ENCODE measurements around the gene ANKIB1. TPM values are rescaled to one million over a fixed set of nuclear protein-coding genes. Genes with fewer than 3 reads are reported as not detected.
"Not testable (repeated sequence)": the region's sequence is repeated elsewhere in the genome, so short reads cannot be mapped to it uniquely, and the experiment has no call there.

The ANKIB1 gene
- total RNA-seq, 1 experiment from 2014 or later = 57.2 TPM

DNA sequence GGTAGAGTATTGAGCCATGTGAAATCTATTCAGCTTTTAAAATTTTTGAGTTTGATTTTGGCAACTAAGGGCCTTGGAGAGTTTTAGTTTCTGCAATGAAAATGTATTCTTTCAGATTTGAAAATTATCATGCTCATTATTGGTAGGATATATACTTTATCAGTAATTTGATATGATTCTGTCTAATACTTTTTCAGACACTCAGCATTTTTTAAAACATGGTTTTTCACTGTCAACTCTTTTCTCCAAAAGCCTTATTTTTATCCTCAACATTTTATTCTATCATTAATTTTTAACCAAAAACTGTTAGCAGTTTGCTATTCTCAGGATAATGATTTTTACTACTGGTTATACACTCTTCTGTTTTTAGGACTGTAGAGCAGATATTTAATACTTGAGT is 4.8 kb downstream of the ANKIB1 start:
- Histone ChIP-seq H3K4me1 (peaks cover 9% of the 10 kb centered on the region; the same call in 1 of the 2 replicates), H3K27me3 (replicated peaks; ENCODE audit: control insufficient read depth, insufficient read depth, low read length) (no peaks in the 10 kb centered on the region), H3K4me3 (ENCODE audit: low read depth, low read length) (no peak overlapping the region), H3K9me3 (peaks cover 3% of the 10 kb centered on the region), H3K36me3 (ENCODE audit: control insufficient read depth, insufficient read depth, low read length) (no peaks in the 10 kb centered on the region)
- TF ChIP-seq CTCF (IDR thresholded peaks at IDR 0.05; ENCODE audit: insufficient read depth in 1 of 2, low read depth in 1 of 2, low read length in 1 of 2, severe bottlenecking in 1 of 2, unreplicated experiment in 1 of 2) = no peak
- no peaks in the 10 kb centered on the region for H3K27me3 Mint-ChIP-seq (ENCODE audit: insufficient read depth, unreplicated experiment)
- peaks cover 19% of the 10 kb centered on the region for H3K4me1 Mint-ChIP-seq (ENCODE audit: low read depth, unreplicated experiment)
- H3K36me3 Mint-ChIP-seq (ENCODE audit: insufficient read depth, unreplicated experiment) = peaks cover 9% of the 10 kb centered on the region
- no peak overlapping the region for H3K27ac Mint-ChIP-seq (ENCODE audit: unreplicated experiment)
- ChIA-PET CTCF (no interaction called here), POLR2A (no interaction called here)
- H3K4me3 Mint-ChIP-seq (ENCODE audit: unreplicated experiment) = no peak overlapping the region
- peaks cover 10% of the 10 kb centered on the region for H3K9me3 Mint-ChIP-seq (ENCODE audit: unreplicated experiment)
- intact Hi-C loops (cut with micrococcal nuclease; ENCODE audit: unreplicated experiment) = no loop called here
- DNase-seq = no peak
- BruUV-seq (replicated peaks) = no TSS peak

DNA sequence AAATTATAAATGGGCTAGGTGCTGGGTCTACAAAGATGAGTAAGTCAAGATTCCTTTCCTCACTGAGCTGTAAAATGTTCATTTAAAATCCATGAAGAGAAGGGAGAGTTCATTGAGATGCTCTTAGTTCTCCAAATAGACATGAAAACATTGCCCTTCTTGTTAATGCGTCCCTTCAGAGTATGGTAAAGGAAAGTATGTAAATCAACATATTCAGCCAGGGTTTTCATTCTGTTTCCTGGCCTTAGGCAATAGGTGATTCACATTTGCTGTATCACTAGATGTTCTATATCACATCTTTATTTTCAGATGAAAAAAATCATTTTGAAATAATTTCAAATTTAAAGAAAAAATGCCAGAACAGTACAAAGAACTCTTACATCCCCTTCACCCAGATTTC is 5.4 kb downstream of the ANKIB1 start:
- no peak overlapping the region for H3K27ac Mint-ChIP-seq (ENCODE audit: unreplicated experiment)
- no peak overlapping the region for H3K4me3 Mint-ChIP-seq (ENCODE audit: unreplicated experiment)
- Histone ChIP-seq H3K4me1 (peaks cover 9% of the 10 kb centered on the region; the same call in 1 of the 2 replicates), H3K4me3 (ENCODE audit: low read depth, low read length) (no peak overlapping the region), H3K27me3 (replicated peaks; ENCODE audit: control insufficient read depth, insufficient read depth, low read length) (no peaks in the 10 kb centered on the region), H3K36me3 (ENCODE audit: control insufficient read depth, insufficient read depth, low read length) (no peaks in the 10 kb centered on the region), H3K9me3 (peaks cover 3% of the 10 kb centered on the region)
- no peak for DNase-seq
- ChIA-PET POLR2A (no interaction called here), CTCF (no interaction called here)
- H3K9me3 Mint-ChIP-seq (ENCODE audit: unreplicated experiment) = peaks cover 10% of the 10 kb centered on the region
- H3K4me1 Mint-ChIP-seq (ENCODE audit: low read depth, unreplicated experiment) = peaks cover 19% of the 10 kb centered on the region
- H3K27me3 Mint-ChIP-seq (ENCODE audit: insufficient read depth, unreplicated experiment) = no peaks in the 10 kb centered on the region
- no TSS peak for BruUV-seq (replicated peaks)
- H3K36me3 Mint-ChIP-seq (ENCODE audit: insufficient read depth, unreplicated experiment) = peaks cover 4% of the 10 kb centered on the region
- TF ChIP-seq CTCF (IDR thresholded peaks at IDR 0.05; ENCODE audit: insufficient read depth in 1 of 2, low read depth in 1 of 2, low read length in 1 of 2, severe bottlenecking in 1 of 2, unreplicated experiment in 1 of 2) = no peak
- intact Hi-C loops (cut with micrococcal nuclease; ENCODE audit: unreplicated experiment) = no loop called here

DNA sequence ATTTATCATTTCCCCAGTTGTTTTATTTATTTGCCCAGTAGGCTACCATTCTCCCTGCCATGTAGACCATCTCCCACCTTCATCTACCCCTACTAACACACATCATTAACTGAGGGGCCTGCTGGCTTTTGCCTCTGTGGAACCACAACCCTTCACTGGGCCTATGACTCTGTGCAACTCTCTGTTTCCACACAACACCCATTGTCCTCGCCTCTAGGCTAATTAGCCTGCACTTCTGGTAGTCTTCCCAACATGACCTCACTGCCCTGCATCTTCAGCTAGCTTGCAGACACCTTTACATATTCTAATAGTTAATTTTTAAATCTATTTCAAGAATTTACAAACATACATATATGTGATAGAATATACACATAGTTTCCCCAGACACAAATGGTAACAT is 7.5 kb downstream of the ANKIB1 start:
- intact Hi-C loops (cut with micrococcal nuclease; ENCODE audit: unreplicated experiment) = no loop called here
- TF ChIP-seq CTCF (IDR thresholded peaks at IDR 0.05; ENCODE audit: insufficient read depth in 1 of 2, low read depth in 1 of 2, low read length in 1 of 2, severe bottlenecking in 1 of 2, unreplicated experiment in 1 of 2) = no peak
- H3K9me3 ChIP-seq = peaks cover 3% of the 10 kb centered on the region
- no TSS peak for BruUV-seq (replicated peaks)
- H3K36me3 ChIP-seq (ENCODE audit: control insufficient read depth, insufficient read depth, low read length) = no peaks in the 10 kb centered on the region
- H3K4me1 ChIP-seq = no peaks in the 10 kb centered on the region
- Mint-ChIP-seq H3K36me3 (ENCODE audit: insufficient read depth, unreplicated experiment) (peaks cover 4% of the 10 kb centered on the region), H3K4me1 (ENCODE audit: low read depth, unreplicated experiment) (peaks cover 7% of the 10 kb centered on the region), H3K9me3 (ENCODE audit: unreplicated experiment) (peaks cover 10% of the 10 kb centered on the region), H3K27me3 (ENCODE audit: insufficient read depth, unreplicated experiment) (no peaks in the 10 kb centered on the region), H3K4me3 (ENCODE audit: unreplicated experiment) (no peak overlapping the region), H3K27ac (ENCODE audit: unreplicated experiment) (no peak overlapping the region)
- ChIA-PET POLR2A (interaction anchor here (0.6 kb wide), 1 partner anchor 593 kb away, joined by 3 read pairs; no protein-coding TSS in a partner anchor), CTCF (no interaction called here)
- H3K4me3 ChIP-seq (ENCODE audit: low read depth, low read length) = no peak overlapping the region
- H3K27me3 ChIP-seq (replicated peaks; ENCODE audit: control insufficient read depth, insufficient read depth, low read length) = no peaks in the 10 kb centered on the region
- DNase-seq = no peak

DNA sequence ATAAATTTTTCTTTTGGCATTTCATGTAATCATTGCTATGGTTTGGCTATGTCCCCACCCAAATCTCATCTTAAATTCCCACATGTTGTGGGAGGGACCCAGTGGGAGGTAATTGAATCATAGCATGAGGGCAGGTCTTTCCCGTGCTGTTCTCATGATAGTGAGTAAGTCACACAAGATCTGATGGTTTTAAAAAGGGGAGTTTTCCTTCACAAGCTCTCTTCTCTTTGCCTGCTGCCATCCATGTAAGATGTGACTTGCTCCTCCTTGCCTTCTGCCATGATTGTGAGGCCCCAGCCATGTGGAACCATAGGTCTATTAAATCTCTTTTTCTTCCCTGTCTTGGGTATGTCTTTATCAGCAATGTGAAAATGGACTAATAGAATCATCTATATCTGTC is 9.0 kb downstream of the ANKIB1 start:
- BruUV-seq (replicated peaks); POLR2A ChIA-PET; H3K9me3 ChIP-seq; H3K27me3 ChIP-seq (replicated peaks; ENCODE audit: control insufficient read depth, insufficient read depth, low read length); intact Hi-C loops (cut with micrococcal nuclease; ENCODE audit: unreplicated experiment); H3K36me3 ChIP-seq (ENCODE audit: control insufficient read depth, insufficient read depth, low read length); H3K27me3 Mint-ChIP-seq (ENCODE audit: insufficient read depth, unreplicated experiment); H3K4me1 ChIP-seq; H3K4me1 Mint-ChIP-seq (ENCODE audit: low read depth, unreplicated experiment); H3K9me3 Mint-ChIP-seq (ENCODE audit: unreplicated experiment); CTCF ChIA-PET; H3K4me3 ChIP-seq (ENCODE audit: low read depth, low read length); H3K36me3 Mint-ChIP-seq (ENCODE audit: insufficient read depth, unreplicated experiment); H3K4me3 Mint-ChIP-seq (ENCODE audit: unreplicated experiment); DNase-seq; H3K27ac Mint-ChIP-seq (ENCODE audit: unreplicated experiment): not testable (repeated sequence)

All from Caco-2 (cell line).